ENCODE measurements around the gene IAH1. TPM values are rescaled to one million over a fixed set of nuclear protein-coding genes. Genes with fewer than 3 reads are reported as not detected.
"Not testable (repeated sequence)": the region's sequence is repeated elsewhere in the genome, so short reads cannot be mapped to it uniquely, and the experiment has no call there.

The IAH1 gene
- total and polyA plus RNA-seq, 4 donors: 45.6 to 72.9 (median 58.5) TPM

DNA sequence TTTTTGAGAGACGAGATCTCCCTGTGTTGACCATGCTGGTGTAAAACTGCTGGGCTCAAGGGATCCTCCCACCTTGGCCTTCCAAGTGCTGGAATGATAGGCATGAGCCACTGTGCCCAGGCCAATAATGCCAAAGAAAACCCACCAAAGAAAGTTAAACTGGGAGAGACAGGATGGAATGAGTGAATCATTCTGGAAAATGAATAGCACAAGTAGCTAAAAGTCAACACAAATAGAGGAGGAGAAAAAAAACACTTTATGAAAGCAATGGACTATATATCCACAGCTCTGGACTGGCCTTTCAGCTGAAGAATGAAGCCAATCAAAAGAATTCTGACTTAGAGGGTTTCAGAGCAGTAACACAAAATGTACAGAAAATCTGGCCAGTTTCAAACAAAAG, 23.9 kb downstream of the IAH1 start:
- intact Hi-C loops (cut with DNase I): loop anchor here in 1 of 2 donors (10.0 kb wide), 1 partner anchor 57 kb away; the partner anchor contains the start of gene ADAM17
- peaks cover 0 to 8% of the 10 kb centered on the region in 2 donors for H3K36me3 ChIP-seq (ENCODE audit: control insufficient read depth in 1 of 2, insufficient read depth in 2 of 2, low read length in 1 of 2)
- ATAC-seq (ENCODE audit: low FRiP score) (peak; percentile 42), DNase-seq (no peak)
- no peaks in the 10 kb centered on the region for H3K9me3 ChIP-seq (ENCODE audit: control insufficient read depth, low read length)
- WGBS, 2 donors: 0 to 3% methylated on average over 1 of the region's 1 CpG
- no peaks in the 10 kb centered on the region for H3K27me3 ChIP-seq (ENCODE audit: control insufficient read depth in 1 of 2, insufficient read depth in 2 of 2, low read length in 1 of 2)
- peaks cover 0 to 1% of the 10 kb centered on the region in 2 donors for H3K4me1 ChIP-seq (ENCODE audit: control insufficient read depth in 1 of 2, insufficient read depth in 2 of 2, low read length in 2 of 2)
- H3K4me3 ChIP-seq (ENCODE audit: low read length in 2 of 2): no peak overlapping the region
- H3K27ac ChIP-seq (ENCODE audit: low read depth in 1 of 2, low read length in 2 of 2): peak overlapping the region in 1 of 2 donors; percentile 19

DNA sequence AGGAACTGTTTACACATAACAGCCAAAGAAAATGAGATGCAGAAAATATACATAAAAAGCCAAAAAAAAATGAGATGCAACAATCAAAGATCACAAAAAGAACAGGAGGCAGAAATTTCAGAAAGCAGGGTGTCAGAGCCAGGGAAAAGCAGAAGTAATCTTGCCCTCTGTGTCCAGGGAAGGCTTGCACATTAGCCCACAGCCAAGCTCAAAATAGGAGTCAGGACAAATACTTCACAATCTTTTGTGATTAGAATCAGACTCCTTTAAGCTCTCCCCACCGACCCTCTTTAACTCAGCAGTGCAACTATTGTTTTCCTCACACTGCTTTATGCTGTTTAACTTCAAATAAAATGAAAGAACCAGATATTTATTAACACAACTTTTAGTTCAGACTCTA, 34.6 kb downstream of the IAH1 start:
- intact Hi-C loops (cut with DNase I): no loop called here
- no peaks in the 10 kb centered on the region for H3K27me3 ChIP-seq (ENCODE audit: control insufficient read depth in 1 of 2, insufficient read depth in 2 of 2, low read length in 1 of 2)
- DNase-seq: no peak
- no peak overlapping the region for H3K27ac ChIP-seq (ENCODE audit: low read depth in 1 of 2, low read length in 2 of 2)
- H3K4me1 ChIP-seq (ENCODE audit: control insufficient read depth in 1 of 2, insufficient read depth in 2 of 2, low read length in 2 of 2): peaks cover 0 to 4% of the 10 kb centered on the region in 2 donors
- ATAC-seq (ENCODE audit: low FRiP score): no peak
- H3K9me3 ChIP-seq (ENCODE audit: control insufficient read depth, low read length): no peaks in the 10 kb centered on the region
- peaks cover 4 to 5% of the 10 kb centered on the region in 2 donors for H3K36me3 ChIP-seq (ENCODE audit: control insufficient read depth in 1 of 2, insufficient read depth in 2 of 2, low read length in 1 of 2)
- no peak overlapping the region for H3K4me3 ChIP-seq (ENCODE audit: low read length in 2 of 2)
- 0 to 2% methylated on average over 1 of the region's 1 CpG for WGBS, 2 donors

DNA sequence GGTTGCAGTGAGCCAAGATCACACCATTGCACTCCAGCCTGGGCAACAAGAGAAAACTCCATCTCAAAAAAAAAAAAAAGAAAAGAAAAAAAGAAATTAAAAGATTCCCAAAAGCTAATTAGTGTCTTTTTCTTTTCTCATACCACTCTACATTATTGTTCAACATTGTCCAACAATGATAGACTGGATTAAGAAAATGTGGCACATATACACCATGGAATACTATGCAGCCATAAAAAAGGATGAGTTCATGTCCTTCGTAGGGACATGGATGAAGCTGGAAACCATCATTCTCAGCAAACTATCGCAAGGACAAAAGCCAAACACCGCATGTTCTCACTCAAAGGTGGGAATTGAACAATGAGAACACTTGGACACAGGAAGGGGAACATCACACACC, 39.6 kb downstream of the IAH1 start:
- H3K4me3 ChIP-seq (ENCODE audit: low read length in 2 of 2); H3K4me1 ChIP-seq (ENCODE audit: control insufficient read depth in 1 of 2, insufficient read depth in 2 of 2, low read length in 2 of 2); intact Hi-C loops (cut with DNase I); H3K27ac ChIP-seq (ENCODE audit: low read depth in 1 of 2, low read length in 2 of 2); ATAC-seq (ENCODE audit: low FRiP score); H3K36me3 ChIP-seq (ENCODE audit: control insufficient read depth in 1 of 2, insufficient read depth in 2 of 2, low read length in 1 of 2); DNase-seq; H3K9me3 ChIP-seq (ENCODE audit: control insufficient read depth, low read length); H3K27me3 ChIP-seq (ENCODE audit: control insufficient read depth in 1 of 2, insufficient read depth in 2 of 2, low read length in 1 of 2): not testable (repeated sequence)
- 97 to 99% methylated on average over 3 of the region's 3 CpGs for WGBS, 2 donors

DNA sequence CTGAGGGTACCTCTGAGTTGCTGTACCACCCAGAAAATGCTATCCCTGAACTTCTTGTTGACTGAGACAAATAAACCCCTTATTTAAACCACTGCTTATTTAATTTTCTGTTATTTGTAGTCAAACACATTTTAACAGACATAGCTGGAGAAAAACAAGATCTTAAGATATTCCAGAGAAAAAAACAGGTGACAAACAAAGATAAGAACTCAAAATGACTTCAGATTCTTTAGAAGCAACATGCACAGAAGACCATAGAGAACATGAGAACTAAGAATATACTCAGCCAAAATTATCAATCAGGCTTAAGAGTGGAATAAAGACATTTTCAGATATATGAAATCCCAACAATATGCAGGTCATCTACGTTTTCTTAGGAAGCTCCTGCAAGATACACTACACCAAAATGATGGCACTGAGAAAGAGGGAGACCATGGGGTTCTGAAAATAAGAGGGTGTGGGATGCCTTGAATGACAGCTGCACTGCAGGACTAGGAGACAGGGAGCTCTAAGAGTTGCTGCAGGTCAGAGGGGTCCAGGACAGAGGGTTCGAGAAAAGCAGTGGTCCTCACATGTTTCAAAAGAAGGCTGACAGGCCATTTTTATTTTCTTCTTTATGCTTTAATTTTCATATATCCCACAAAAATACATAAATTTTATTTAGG, 42.9 kb downstream of the IAH1 start:
- no peak overlapping the region for H3K4me3 ChIP-seq (ENCODE audit: low read length in 2 of 2)
- peaks cover 0 to 4% of the 10 kb centered on the region in 2 donors for H3K4me1 ChIP-seq (ENCODE audit: control insufficient read depth in 1 of 2, insufficient read depth in 2 of 2, low read length in 2 of 2)
- no peak overlapping the region for H3K27ac ChIP-seq (ENCODE audit: low read depth in 1 of 2, low read length in 2 of 2)
- no peak for ATAC-seq (ENCODE audit: low FRiP score)
- WGBS, 2 donors: 89 to 91% methylated on average over 2 of the region's 2 CpGs
- no peaks in the 10 kb centered on the region for H3K9me3 ChIP-seq (ENCODE audit: control insufficient read depth, low read length)
- DNase-seq: no peak
- H3K36me3 ChIP-seq (ENCODE audit: control insufficient read depth in 1 of 2, insufficient read depth in 2 of 2, low read length in 1 of 2): peaks cover 2 to 10% of the 10 kb centered on the region in 2 donors
- intact Hi-C loops (cut with DNase I): no loop called here
- no peaks in the 10 kb centered on the region for H3K27me3 ChIP-seq (ENCODE audit: control insufficient read depth in 1 of 2, insufficient read depth in 2 of 2, low read length in 1 of 2)

DNA sequence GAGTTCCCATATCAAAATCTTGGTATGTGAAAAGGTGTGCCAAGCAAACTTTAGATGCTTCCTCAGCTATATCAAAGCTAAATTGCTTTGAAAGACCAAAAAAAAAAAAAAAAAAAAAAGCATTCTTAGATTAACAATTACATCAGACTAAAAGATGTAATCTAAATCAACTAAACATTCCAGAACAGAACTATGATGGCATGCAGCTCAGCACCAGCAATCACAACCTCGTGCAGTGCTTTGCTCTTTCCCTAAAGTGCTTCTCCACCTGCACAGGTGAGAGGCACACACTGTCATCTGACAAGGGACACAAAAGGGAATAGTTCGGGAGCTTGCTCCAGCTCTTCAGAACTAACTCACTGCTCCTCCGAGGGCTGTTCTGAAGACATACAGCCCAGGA, 43.8 kb downstream of the IAH1 start:
- ATAC-seq (ENCODE audit: low FRiP score) (no peak), DNase-seq (no peak)
- 62 to 64% methylated on average over 3 of the region's 3 CpGs for WGBS, 2 donors
- Histone ChIP-seq H3K27me3 (ENCODE audit: control insufficient read depth in 1 of 2, insufficient read depth in 2 of 2, low read length in 1 of 2) (no peaks in the 10 kb centered on the region), H3K27ac (ENCODE audit: low read depth in 1 of 2, low read length in 2 of 2) (no peak overlapping the region), H3K36me3 (ENCODE audit: control insufficient read depth in 1 of 2, insufficient read depth in 2 of 2, low read length in 1 of 2) (peaks cover 2 to 8% of the 10 kb centered on the region in 2 donors), H3K4me1 (ENCODE audit: control insufficient read depth in 1 of 2, insufficient read depth in 2 of 2, low read length in 2 of 2) (peaks cover 0 to 4% of the 10 kb centered on the region in 2 donors), H3K9me3 (ENCODE audit: control insufficient read depth, low read length) (no peaks in the 10 kb centered on the region), H3K4me3 (ENCODE audit: low read length in 2 of 2) (no peak overlapping the region)
- intact Hi-C loops (cut with DNase I): no loop called here

DNA sequence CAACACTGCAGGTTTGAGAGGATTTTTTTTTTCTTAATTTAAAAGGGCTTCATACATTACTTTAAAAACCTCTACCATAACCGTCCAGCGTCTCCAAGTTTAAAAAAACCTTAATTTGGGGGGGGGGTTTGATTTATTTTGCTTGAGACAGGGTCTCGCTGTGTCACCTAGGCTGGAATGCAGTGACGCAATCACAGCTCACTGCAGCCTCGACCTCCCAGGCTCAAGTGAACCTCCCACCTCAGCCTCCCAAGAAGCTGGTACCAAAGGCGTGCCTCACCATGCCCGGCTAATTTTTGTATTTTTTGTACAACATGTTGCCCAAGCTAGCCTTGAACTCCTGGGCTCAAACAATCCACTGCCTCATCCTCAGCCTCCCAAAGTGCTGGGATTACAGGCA, 44.4 kb downstream of the IAH1 start:
- no peaks in the 10 kb centered on the region for H3K27me3 ChIP-seq (ENCODE audit: control insufficient read depth in 1 of 2, insufficient read depth in 2 of 2, low read length in 1 of 2)
- DNase-seq: no peak
- peaks cover 0 to 4% of the 10 kb centered on the region in 2 donors for H3K4me1 ChIP-seq (ENCODE audit: control insufficient read depth in 1 of 2, insufficient read depth in 2 of 2, low read length in 2 of 2)
- no peak for ATAC-seq (ENCODE audit: low FRiP score)
- 92 to 95% methylated on average over 7 of the region's 7 CpGs for WGBS, 2 donors
- no peaks in the 10 kb centered on the region for H3K9me3 ChIP-seq (ENCODE audit: control insufficient read depth, low read length)
- no peak overlapping the region for H3K4me3 ChIP-seq (ENCODE audit: low read length in 2 of 2)
- intact Hi-C loops (cut with DNase I): no loop called here
- H3K36me3 ChIP-seq (ENCODE audit: control insufficient read depth in 1 of 2, insufficient read depth in 2 of 2, low read length in 1 of 2): peaks cover 2 to 5% of the 10 kb centered on the region in 2 donors
- no peak overlapping the region for H3K27ac ChIP-seq (ENCODE audit: low read depth in 1 of 2, low read length in 2 of 2)

DNA sequence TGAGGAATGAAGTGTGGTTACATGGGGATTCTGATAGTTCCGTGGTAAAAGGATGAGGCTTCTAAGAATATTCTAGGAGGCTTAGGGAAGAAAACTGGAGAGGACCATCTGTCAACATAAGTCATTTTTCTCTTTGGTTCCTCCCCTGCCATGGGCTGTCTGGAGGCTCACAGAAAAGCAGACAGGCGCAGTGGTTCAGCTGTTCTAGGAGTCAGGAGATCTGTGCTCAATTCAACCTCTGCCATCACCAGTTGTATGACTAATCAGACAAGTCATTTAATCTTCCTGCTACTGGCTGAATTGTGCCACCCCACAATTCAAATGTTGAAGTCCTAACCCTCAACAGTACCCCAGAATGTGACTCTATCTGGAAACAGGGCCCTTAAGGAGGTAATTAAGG, 44.9 kb downstream of the IAH1 start:
- Histone ChIP-seq H3K4me1 (ENCODE audit: control insufficient read depth in 1 of 2, insufficient read depth in 2 of 2, low read length in 2 of 2) (peaks cover 0 to 4% of the 10 kb centered on the region in 2 donors), H3K9me3 (ENCODE audit: control insufficient read depth, low read length) (no peaks in the 10 kb centered on the region), H3K4me3 (ENCODE audit: low read length in 2 of 2) (no peak overlapping the region), H3K36me3 (ENCODE audit: control insufficient read depth in 1 of 2, insufficient read depth in 2 of 2, low read length in 1 of 2) (peaks cover 4 to 5% of the 10 kb centered on the region in 2 donors), H3K27ac (ENCODE audit: low read depth in 1 of 2, low read length in 2 of 2) (no peak overlapping the region), H3K27me3 (ENCODE audit: control insufficient read depth in 1 of 2, insufficient read depth in 2 of 2, low read length in 1 of 2) (no peaks in the 10 kb centered on the region)
- intact Hi-C loops (cut with DNase I): no loop called here
- WGBS, 2 donors: 95 to 96% methylated on average over 2 of the region's 2 CpGs
- ATAC-seq (ENCODE audit: low FRiP score): no peak
- DNase-seq: no peak

DNA sequence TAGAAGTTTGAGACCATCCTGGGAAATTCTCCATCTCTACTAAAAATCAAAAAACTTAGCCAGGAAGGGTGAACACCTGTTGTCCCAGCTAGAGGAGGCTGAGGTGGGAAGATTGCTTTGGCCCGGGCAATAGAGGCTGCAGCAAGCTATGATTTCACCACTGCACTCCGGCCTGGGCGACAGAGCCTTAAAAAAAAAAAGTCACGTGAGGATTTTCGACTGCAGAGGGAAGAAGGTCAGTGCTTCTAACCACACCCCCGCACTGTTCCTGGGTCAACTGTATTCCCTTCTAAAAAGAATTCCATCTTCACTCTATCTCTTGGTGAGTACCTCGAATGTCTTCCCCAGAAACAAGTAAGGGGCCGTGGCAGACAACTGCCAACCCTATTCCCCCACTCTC, 49.9 kb downstream of the IAH1 start:
- DNase-seq: no peak
- Histone ChIP-seq H3K36me3 (ENCODE audit: control insufficient read depth in 1 of 2, insufficient read depth in 2 of 2, low read length in 1 of 2) (peaks cover 2 to 3% of the 10 kb centered on the region in 2 donors), H3K9me3 (ENCODE audit: control insufficient read depth, low read length) (no peaks in the 10 kb centered on the region), H3K4me1 (ENCODE audit: control insufficient read depth in 1 of 2, insufficient read depth in 2 of 2, low read length in 2 of 2) (peaks cover 0 to 4% of the 10 kb centered on the region in 2 donors), H3K4me3 (ENCODE audit: low read length in 2 of 2) (no peak overlapping the region), H3K27ac (ENCODE audit: low read depth in 1 of 2, low read length in 2 of 2) (no peak overlapping the region), H3K27me3 (ENCODE audit: control insufficient read depth in 1 of 2, insufficient read depth in 2 of 2, low read length in 1 of 2) (no peaks in the 10 kb centered on the region)
- intact Hi-C loops (cut with DNase I): no loop called here
- no peak for ATAC-seq (ENCODE audit: low FRiP score)
- 94 to 96% methylated on average over 8 of the region's 8 CpGs for WGBS, 2 donors

DNA sequence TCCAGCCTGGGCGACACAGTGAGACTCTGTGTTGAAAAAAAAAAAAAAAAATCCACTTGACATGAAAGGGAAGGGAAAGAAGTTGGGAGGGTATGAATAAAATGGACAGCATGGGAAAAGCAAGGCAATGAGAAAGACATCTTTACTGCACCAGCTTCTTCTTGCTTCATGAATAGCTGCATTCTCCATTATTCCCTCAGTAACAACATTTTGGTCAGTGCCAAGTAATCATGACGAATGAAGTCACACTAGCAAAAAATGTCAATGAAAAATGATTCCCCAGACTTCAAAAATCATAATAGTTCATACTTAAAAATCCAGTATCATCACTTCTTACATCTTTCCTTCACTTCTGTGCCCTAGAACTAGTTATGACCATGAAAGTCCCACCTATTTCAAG, 50.9 kb downstream of the IAH1 start:
- intact Hi-C loops (cut with DNase I): no loop called here
- peaks cover 0 to 2% of the 10 kb centered on the region in 2 donors for H3K36me3 ChIP-seq (ENCODE audit: control insufficient read depth in 1 of 2, insufficient read depth in 2 of 2, low read length in 1 of 2)
- H3K4me3 ChIP-seq (ENCODE audit: low read length in 2 of 2): no peak overlapping the region
- ATAC-seq (ENCODE audit: low FRiP score): no peak
- H3K27ac ChIP-seq (ENCODE audit: low read depth in 1 of 2, low read length in 2 of 2): no peak overlapping the region
- 47 to 59% methylated on average over 2 of the region's 2 CpGs for WGBS, 2 donors
- H3K4me1 ChIP-seq (ENCODE audit: control insufficient read depth in 1 of 2, insufficient read depth in 2 of 2, low read length in 2 of 2): no peaks in the 10 kb centered on the region
- DNase-seq: no peak
- no peaks in the 10 kb centered on the region for H3K27me3 ChIP-seq (ENCODE audit: control insufficient read depth in 1 of 2, insufficient read depth in 2 of 2, low read length in 1 of 2)
- no peaks in the 10 kb centered on the region for H3K9me3 ChIP-seq (ENCODE audit: control insufficient read depth, low read length)
